HG02642 (cell line): Measurements from ENCODE around the gene NPTN.
"Not testable (repeated sequence)": the region's sequence is repeated elsewhere in the genome, so short reads cannot be mapped to it uniquely, and the experiment has no call there.

Source experiments
- ATAC-seq: cut with Tn5 transposase; IDR thresholded peaks from one replicate; pipeline ENCODE4 v1.9.1; 2021; ENCODE audit warnings: mild to moderate bottlenecking; ENCODE audit not compliant: unreplicated experiment, poor library complexity

Gene NPTN

GRCh38 chr15:73573572-73573971 is 59.6 kb downstream of the NPTN start:
- ATAC-seq = no peak

DNA sequence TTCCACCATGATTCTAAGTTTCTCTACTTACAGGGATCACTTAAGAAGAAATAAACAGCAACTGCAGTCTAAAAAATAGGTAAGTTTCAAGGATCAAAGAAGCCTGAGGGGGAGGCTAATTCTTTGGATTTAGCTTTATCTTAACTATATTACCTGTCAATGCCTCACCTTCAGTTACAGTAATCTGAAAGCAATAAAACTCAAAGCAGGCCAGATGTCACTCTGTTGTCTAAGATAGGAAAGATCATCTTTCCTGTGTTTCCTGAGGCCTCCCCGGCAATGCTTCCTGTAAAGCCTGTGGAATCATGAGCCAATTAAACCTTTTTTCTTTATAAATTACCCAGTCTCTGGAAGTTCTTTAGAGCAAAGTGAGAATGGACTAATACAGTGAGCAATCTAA is 60.2 kb downstream of the NPTN start:
- ATAC-seq = no peak

GRCh38 chr15:73572296-73572695 is 60.9 kb downstream of the NPTN start:
- no peak for ATAC-seq

- ATAC-seq = no peak
Measured at GRCh38 chr15:73571346-73571745, 61.8 kb downstream of the NPTN start.

DNA sequence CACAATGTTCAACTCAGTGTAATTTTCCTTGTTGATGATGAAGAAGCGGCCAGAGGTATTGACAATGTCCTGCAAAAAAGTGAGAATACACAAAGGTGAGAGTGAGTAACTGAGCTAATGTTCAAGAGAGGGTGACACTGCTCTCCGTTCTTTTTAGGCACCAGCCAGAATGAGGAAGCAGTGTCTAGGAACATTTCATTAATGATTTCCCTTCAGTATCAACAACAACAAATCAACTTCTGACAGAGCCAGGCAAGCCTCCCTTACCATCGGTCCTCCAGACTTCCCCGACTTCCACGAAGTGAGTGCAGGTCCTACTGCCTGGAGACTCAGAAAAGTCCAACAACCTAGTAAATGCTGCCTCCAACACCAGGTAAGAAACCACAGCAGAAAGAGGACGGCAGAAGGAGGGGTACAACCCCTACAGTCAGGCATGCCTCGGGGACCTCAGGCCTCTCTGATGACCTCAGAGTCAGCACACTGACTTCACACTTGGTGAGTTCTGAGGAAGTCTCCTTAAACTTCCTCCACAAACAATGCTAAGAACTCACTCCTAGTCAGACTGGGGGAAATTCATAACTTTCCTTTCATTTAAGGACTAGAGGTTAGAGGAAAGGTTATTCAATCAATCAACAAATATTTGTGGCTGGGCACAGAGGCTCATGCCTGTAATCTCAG is 62.7 kb downstream of the NPTN start:
- ATAC-seq = no peak

DNA sequence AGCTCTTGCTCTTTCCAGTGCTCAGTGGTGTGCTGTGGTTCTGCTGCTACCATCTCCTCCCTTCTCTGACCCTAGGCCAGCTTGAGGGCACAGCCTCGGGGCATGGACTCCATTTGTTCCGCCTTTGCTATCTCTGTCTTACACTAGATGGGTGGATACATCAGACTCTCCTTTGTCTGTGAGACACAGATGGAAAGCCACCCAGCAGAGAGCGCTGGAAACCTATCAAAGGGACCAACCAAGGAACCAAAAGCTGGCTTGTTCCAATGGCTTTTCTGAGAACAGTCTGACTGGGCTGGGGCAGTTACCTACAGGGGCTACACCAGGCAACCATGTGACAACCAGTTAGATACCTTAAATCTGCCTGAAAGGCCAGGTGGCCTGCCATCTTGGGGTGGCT is 63.8 kb downstream of the NPTN start:
- ATAC-seq = no peak

DNA sequence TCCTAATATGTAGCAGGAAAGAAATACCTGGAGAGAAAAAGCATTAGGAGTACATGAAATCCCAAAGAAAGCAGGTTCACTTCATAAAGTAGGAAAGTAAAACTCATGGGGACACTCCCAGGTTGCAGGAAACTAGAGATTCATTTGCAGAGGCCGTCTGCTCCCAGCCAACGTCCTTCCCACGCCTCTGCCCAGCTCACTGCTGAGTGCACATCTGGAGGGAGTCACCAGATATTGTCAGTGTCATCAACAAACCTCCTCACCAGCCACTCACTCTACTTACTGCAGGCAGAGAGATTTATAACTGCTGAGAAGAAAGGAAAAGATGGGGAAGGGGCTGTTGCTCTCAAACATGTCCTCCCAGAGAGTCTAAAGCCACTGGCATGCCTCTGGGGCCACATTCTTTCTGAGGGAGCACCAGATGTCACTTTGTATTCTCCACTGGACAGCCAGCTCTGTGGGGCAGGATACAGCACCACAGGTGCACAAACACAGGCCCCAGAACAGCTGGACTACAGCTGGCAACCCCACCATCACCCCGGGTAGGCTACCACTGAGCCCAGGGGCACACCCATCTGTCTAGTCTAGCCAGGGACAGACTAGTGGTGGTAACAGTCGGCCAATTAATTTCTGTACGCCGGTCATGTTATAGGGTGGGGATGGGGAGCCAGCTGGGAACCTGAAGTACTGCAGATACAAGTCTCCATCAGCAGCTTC is 64.5 kb downstream of the NPTN start:
- no peak for ATAC-seq

DNA sequence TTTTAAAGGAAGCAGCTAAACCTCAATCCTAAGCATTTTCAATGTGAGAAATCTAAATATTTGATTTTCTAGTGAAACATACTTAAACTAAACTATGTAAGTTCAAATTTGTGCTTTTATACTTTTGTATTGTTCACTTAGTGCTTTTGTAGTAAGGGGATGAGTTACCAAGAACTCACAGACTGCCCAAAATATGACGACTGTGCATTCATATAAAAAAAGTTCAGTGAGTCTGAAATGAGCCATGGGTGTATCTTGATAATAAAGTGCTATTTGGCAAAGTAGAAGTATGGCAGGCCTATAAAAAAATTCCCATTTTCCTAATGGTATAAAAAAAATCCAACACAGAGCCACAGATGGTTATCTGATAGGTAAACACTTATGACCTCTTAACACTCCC is 66.2 kb downstream of the NPTN start:
- no peak for ATAC-seq

DNA sequence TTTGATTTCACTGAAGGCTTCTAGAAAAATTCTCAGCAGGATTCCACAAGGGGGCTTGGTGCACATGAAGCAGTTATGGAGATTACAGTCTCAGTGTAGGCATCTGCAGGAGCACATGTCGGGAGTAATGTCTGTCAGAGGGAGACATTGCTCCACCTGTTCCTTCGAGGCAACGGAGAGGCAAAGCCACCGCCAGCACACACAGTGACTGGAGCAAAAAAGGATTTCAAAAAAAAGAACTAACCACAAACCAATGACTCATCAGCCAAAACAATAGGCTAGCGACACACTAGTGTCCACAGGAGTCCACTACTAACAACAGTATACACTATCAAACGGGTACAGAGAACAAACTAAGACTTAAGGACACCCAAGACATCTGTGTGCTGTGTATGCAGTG is 68.9 kb downstream of the NPTN start:
- ATAC-seq = no peak

DNA sequence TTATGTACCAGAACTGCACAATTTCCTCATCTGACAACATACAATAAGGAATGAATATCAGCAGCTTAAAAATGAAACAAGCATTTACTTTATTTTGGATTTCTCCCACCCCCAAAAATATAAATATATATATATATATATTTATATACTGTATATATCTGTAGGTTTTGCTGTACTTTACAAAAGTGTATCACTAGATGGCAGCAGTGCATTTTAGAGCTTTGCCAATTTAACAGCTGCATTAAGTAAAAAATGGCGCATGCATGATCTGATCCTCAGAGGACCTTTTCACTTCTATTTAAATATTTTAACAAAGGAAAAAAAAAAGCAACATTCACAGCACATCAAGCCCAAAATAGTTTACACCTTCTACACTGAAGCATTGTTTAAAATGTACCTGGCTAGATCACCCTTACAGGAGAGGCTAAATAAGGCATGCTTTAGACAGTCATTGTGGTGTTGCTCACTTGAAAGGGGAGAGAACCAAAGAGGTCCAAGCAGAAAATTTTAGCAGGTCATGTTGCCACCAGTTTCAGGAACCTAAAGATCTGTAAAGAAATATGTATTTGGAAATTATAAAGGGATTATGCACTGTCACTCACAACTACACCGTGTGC is 72.6 kb downstream of the NPTN start:
- no peak for ATAC-seq

GRCh38 chr15:73558529-73558928 is 74.7 kb downstream of the NPTN start:
- no peak for ATAC-seq

DNA sequence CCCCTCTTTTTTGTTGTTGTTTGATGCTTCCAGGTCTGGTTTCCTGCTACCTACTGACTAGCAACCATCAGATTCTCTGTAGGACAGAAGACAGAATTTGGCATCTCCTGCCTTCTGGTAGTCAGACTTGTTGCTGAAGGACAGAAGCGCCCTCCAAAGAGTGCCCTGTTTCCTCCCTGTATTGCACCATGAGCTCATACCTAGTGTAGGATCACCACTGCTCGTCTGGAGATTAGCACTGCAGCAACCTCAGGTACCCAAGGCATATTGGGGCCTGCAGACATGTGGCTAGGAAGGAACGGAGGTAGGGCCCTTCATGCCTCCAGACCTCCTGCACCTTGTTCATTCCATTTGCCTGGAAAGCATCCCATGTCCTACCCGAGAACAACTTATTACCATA is 78.1 kb downstream of the NPTN start:
- ATAC-seq = no peak

DNA sequence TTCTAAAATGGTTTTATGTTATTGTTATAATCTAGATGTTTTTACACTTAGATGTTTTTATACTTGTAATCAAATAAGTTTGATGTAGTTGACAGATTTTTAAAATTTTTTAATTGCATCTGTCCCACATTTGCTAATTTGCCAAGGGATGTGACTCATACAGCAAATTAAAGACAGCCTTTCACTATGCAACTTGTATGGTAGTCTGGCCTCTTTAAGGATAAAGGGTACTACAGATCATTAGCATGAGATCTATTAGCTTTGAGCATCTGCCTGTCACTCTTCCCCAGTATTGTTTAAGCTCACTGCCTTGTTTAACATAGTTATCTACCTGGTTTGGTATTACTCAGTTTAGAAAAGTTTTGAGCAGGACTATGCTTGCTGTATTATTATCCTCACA is 83.0 kb downstream of the NPTN start:
- no peak for ATAC-seq

DNA sequence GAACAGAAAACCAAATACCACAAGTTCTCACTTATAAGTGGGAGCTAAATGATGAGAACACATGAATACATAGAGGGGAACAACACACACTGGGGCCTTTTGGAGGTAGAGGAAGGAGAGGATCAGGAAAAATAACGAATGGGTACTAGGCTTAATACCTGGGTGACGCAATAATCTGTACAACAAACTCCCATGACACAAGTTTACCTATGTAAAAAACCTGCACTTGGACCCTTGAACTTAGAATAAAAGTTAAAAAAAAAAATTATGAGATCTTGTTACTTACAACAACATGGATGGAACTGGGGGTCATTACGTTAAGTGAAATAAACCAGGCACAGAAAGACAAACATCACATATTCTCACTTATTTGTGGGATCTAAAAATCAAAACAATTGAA is 84.3 kb downstream of the NPTN start:
- not testable (repeated sequence) for ATAC-seq

GRCh38 chr15:73541479-73541878 is 91.7 kb downstream of the NPTN start:
- ATAC-seq = no peak

DNA sequence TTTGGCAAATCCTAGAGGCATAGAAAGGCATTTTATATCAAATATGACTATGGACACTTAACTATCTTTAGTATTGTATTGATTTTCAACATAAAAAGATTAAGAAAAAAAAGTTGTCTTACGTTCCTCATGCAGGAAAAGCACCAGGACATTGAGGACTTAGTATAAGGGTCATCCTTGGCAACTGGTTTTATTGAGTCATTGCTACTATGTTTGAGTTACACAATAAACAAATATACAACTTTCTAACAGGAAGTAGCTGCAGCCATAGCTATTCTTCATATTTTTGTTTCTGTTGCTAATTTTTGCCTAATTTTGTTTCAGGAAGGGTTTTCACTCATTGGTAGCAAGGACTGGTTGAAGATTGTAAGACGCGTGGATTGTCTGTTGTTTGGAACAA is 93.0 kb downstream of the NPTN start:
- no peak for ATAC-seq

DNA sequence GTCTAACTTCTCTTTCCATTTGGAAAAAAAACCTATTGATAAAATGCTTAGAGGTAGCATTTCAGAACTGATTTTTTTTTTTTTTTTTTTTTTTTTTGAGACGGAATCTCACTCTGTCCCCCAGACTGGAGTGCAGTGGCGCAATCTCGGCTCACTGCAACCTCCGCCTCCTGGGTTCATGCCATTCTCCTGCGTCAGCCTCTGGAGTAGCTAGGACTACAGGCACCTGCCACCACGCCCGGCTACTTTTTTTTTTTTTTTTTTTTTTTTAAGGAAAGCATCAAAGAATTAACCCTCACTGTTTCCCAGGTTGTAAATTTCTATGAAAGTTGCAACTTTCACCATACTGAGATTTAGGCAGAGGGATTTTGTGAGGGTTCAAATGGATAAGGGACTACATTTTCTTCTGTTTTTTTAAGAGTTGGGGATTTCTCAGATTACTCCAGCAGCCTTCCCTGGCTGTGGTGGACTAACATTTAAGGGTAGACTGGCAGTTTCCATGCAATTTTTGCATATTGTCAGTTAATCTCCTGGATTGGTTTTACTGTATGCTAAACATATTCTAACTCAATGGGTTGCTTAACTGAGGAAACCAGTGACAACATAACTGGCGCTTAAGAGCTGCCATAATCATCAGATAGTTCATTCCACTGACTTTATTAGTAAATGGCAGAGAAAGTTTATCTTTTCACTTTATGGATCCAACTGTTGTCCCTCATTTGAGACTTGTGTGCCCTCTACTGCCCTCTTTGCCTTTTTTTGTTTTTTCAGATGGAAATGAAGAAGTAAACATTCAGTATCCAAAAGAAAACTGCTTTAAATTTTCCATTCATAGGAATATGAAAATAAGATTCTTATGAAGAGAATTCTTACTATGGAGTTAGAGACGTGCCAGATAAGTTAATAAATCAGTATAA is 93.7 kb downstream of the NPTN start:
- ATAC-seq = no peak

DNA sequence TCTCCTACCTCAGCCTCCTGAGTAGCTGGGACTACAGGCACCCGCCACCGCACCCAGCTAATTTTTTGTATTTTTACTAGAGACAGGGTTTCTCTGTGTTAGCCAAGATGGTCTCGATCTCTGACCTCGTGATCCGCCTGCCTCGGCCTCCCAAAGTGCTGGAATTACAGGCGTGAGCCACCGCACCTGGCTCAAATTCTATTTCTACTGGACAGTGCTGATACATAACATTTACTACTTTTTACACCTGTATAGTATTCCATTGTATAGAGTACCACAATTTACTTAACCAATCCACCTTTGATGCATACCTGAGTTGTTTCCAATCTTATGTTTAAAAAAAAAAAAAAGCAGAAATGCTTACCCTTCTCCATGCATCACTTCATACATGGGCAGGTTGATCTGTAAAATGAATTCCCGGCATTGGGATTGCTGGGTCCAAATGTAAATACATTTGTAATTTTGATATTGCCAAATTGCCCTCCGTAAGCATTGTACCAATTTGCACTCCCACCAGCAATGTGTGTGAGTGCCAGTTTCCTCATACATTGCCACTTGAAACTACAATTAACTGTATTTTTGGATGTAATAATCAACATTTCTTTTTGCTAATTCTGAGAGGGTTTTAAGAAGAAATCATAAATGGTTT is 94.5 kb downstream of the NPTN start:
- ATAC-seq = no peak

DNA sequence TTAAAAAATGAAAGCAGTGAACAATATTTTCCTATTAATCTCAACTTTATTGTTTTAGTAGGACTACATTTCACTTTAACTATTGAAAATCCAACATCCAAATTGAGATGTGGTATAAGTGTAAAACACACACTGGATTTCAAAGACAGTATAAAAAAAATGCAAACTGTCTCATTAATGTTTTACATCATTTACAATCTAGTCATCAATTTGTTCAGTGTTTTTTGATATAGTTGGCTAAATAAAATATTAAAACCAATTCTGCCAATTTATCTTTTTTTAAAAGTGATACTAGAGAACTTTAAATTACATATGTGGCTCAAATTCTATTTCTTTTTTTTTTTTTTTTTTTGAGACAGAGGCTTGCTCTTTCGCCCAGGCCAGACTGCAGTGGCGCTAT is 95.1 kb downstream of the NPTN start:
- ATAC-seq = no peak

DNA sequence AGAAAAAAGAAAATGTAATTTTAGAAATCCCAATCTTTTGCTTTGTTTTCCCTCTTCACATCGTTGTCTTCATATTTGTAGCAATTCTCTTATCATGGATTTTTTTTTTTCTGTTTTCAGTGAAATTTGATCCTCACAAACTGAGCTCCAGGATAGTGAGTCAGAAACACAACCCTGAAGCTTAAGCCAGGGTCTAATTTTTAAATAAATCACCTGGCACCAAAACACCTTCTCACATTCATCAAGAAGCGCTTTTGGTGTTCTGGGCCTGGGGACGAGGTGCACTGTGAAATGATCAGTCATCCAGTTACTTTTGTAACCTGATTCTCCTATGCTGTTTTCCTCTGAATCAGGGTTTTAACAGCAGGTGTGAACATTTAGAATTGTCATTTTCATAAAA is 102.5 kb downstream of the NPTN start:
- no peak for ATAC-seq
